ENCODE data around the gene ZMYM1. TPM values are rescaled to one million over a fixed set of nuclear protein-coding genes. Genes with fewer than 3 reads are reported as not detected.

The ZMYM1 gene
- total RNA-seq, 1 donor from 2014 or later: 12.7 TPM

Other genes with a start within 250 kb of the ZMYM1 start
- 34.4 and 40.3 TPM in 2 replicates for gene SMIM12, start 219.6 kb upstream of the ZMYM1 start, total RNA-seq
- gene DLGAP3, start 149.7 kb upstream of the ZMYM1 start, total RNA-seq: under 0.01 TPM in 1 of 2 replicates, not detected in the other
- 24.0 and 41.7 TPM in 2 replicates for gene TMEM35B, start 94.0 kb upstream of the ZMYM1 start, total RNA-seq
- 7.0 and 9.1 TPM in 2 replicates for gene ZMYM6, start 47.4 kb upstream of the ZMYM1 start, total RNA-seq
- 125 TPM in 2 replicates for gene SFPQ, start 113.8 kb downstream of the ZMYM1 start, total RNA-seq
- 22.4 and 22.8 TPM in 2 replicates for gene ZMYM4, start 189.3 kb downstream of the ZMYM1 start, total RNA-seq